ENCODE data around the gene PDZD8.

The PDZD8 gene

GRCh38 chr10:117360994-117361667 lies 14.1 kb downstream of the PDZD8 start:
- TF ChIP-seq CTCF (IDR thresholded peaks at IDR 0.05; ENCODE audit: control insufficient read depth, extremely low read depth, insufficient read depth), result no peak
- H3K4me3 ChIP-seq (ENCODE audit: low read depth, low read length), result no peak overlapping the region
- DNase-seq (ENCODE audit: low read depth), result no peak

GRCh38 chr10:117360016-117360415 lies 15.2 kb downstream of the PDZD8 start:
- H3K4me3 ChIP-seq (ENCODE audit: low read depth, low read length), result no peak overlapping the region
- TF ChIP-seq CTCF (IDR thresholded peaks at IDR 0.05; ENCODE audit: control insufficient read depth, extremely low read depth, insufficient read depth), result no peak
- no peak for DNase-seq (ENCODE audit: low read depth)

- TF ChIP-seq CTCF (IDR thresholded peaks at IDR 0.05; ENCODE audit: control insufficient read depth, extremely low read depth, insufficient read depth), result no peak
Measured at GRCh38 chr10:117355072-117355471, 20.2 kb downstream of the PDZD8 start.

GRCh38 chr10:117353684-117354083 lies 21.6 kb downstream of the PDZD8 start:
- DNase-seq (ENCODE audit: low read depth), result no peak
- no peak overlapping the region for H3K4me3 ChIP-seq (ENCODE audit: low read depth, low read length)
- no peak for TF ChIP-seq CTCF (IDR thresholded peaks at IDR 0.05; ENCODE audit: control insufficient read depth, extremely low read depth, insufficient read depth)

More at GRCh38 chr10:117355072-117355471, 20.2 kb downstream of the PDZD8 start:
- no peak for DNase-seq (ENCODE audit: low read depth)
- no peak overlapping the region for H3K4me3 ChIP-seq (ENCODE audit: low read depth, low read length)

GRCh38 chr10:117352724-117353123 lies 22.5 kb downstream of the PDZD8 start:
- no peak for TF ChIP-seq CTCF (IDR thresholded peaks at IDR 0.05; ENCODE audit: control insufficient read depth, extremely low read depth, insufficient read depth)
- no peak overlapping the region for H3K4me3 ChIP-seq (ENCODE audit: low read depth, low read length)
- DNase-seq (ENCODE audit: low read depth), result no peak

GRCh38 chr10:117351996-117352395 lies 23.2 kb downstream of the PDZD8 start:
- no peak for TF ChIP-seq CTCF (IDR thresholded peaks at IDR 0.05; ENCODE audit: control insufficient read depth, extremely low read depth, insufficient read depth)
- H3K4me3 ChIP-seq (ENCODE audit: low read depth, low read length), result no peak overlapping the region
- DNase-seq (ENCODE audit: low read depth), result no peak

GRCh38 chr10:117351558-117351957 lies 23.7 kb downstream of the PDZD8 start:
- no peak for TF ChIP-seq CTCF (IDR thresholded peaks at IDR 0.05; ENCODE audit: control insufficient read depth, extremely low read depth, insufficient read depth)
- H3K4me3 ChIP-seq (ENCODE audit: low read depth, low read length), result no peak overlapping the region
- no peak for DNase-seq (ENCODE audit: low read depth)
